Nephron progenitor cell (in vitro differentiated cells): ENCODE results near the gene PUM1.

ENCODE experiments used
- DNase-seq: peaks from one replicate; pipeline ENCODE4 v3.0.0; 2021
- H3K27ac Mint-ChIP-seq: 2 replicates; pipeline ENCODE4 v1.8.0; 2021; ENCODE audit warnings: mild to moderate bottlenecking, moderate library complexity, mixed read lengths
- H3K27me3 Mint-ChIP-seq: 2 replicates; pipeline ENCODE4 v1.8.0; 2021; ENCODE audit warnings: mild to moderate bottlenecking, low read depth, mixed read lengths; ENCODE audit not compliant: poor library complexity
- H3K36me3 Mint-ChIP-seq: 2 replicates; pipeline ENCODE4 v1.8.0; 2021; ENCODE audit warnings: low read depth, mixed read lengths
- H3K4me1 Mint-ChIP-seq: 2 replicates; pipeline ENCODE4 v1.8.0; 2021; ENCODE audit warnings: mixed read lengths
- H3K4me3 Mint-ChIP-seq: 2 replicates; pipeline ENCODE4 v1.8.0; 2021; ENCODE audit warnings: mild to moderate bottlenecking, moderate library complexity, mixed read lengths
- H3K9me3 Mint-ChIP-seq: 2 replicates; pipeline ENCODE4 v1.8.0; 2021; ENCODE audit warnings: mild to moderate bottlenecking, moderate library complexity, mixed read lengths
- CTCF ChIP-seq: fragments of 200-600 bp; sonication (generic); IDR thresholded peaks from 2 replicates; pipeline ENCODE4 v1.5.0; 2021; ENCODE audit warnings: antibody characterized with exemption

PUM1 gene

DNA sequence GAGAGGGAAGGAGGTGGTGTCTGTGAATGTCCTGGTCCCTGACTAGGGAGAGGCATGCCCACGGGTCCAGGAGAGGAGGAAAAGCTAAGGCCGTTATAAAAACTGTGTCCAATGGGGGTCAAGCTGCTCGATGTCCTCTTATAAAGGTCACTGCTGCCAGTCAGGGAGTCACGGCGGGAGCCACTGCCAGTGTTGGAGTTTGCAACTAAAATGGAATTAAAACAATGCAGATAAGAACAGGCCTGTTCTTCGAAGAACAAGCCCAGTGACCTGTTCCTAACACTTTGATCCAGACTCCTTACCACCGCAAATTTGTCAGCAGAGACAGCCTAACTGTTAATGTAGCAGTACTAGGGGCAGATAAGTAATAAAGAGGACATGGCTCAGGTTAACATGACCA is 100.8 kb downstream of the PUM1 start:
- no peak for TF ChIP-seq CTCF
- peak overlapping the region; percentile 80 for H3K27ac Mint-ChIP-seq
- no peak for DNase-seq
- H3K4me3 Mint-ChIP-seq: no peak overlapping the region
- peaks cover 93% of the 10 kb centered on the region for H3K36me3 Mint-ChIP-seq
- H3K9me3 Mint-ChIP-seq: no peaks in the 10 kb centered on the region
- peaks cover 5% of the 10 kb centered on the region for H3K4me1 Mint-ChIP-seq
- no peaks in the 10 kb centered on the region for H3K27me3 Mint-ChIP-seq

GRCh38 chr1:30962609-30963508 is 102.7 kb downstream of the PUM1 start:
- Mint-ChIP-seq H3K4me1 (peaks cover 5% of the 10 kb centered on the region), H3K36me3 (peaks cover 93% of the 10 kb centered on the region), H3K27ac (peak overlapping the region; percentile 20)

DNA sequence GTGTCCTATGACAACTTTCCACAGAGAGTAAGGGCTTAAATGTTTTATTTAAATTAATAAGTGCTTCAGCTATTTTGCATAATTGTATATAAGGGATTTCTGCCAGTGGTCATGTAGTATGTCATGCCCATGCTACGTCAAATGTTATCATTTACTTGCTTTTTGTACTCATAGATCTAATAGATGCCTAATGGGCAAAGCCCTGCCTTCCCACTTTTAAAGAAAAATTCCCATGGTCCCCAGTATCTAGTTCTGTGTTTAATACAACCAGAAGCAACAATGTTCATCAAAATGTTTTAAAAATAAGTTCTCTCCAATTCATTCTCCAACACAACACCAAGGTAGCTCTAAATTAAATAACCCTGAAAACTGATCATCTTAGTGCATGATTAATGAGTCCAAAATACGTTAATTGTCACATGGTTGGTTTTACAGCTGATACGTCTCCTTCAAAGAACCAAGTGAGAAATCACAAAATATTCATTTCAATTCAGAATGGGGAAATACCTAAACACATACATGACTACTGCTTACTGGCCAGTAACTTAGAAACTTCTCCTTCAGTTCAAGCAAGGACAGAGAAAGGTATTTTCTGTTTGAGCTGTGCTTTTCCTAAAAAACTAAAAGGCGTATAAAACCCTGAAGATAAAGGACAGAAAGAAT is 107.8 kb downstream of the PUM1 start:
- H3K4me3 Mint-ChIP-seq: no peak overlapping the region
- no peak for DNase-seq
- H3K4me1 Mint-ChIP-seq: no peaks in the 10 kb centered on the region
- TF ChIP-seq CTCF: no peak
- H3K27ac Mint-ChIP-seq: no peak overlapping the region
- no peaks in the 10 kb centered on the region for H3K9me3 Mint-ChIP-seq
- peaks cover 93% of the 10 kb centered on the region for H3K36me3 Mint-ChIP-seq
- no peaks in the 10 kb centered on the region for H3K27me3 Mint-ChIP-seq

More at GRCh38 chr1:30962609-30963508, 102.7 kb downstream of the PUM1 start:
- Mint-ChIP-seq H3K27me3 (no peaks in the 10 kb centered on the region), H3K9me3 (no peaks in the 10 kb centered on the region), H3K4me3 (no peak overlapping the region)
- DNase-seq: no peak
- TF ChIP-seq CTCF: no peak

- Mint-ChIP-seq H3K9me3 (no peaks in the 10 kb centered on the region), H3K36me3 (peaks cover 97% of the 10 kb centered on the region), H3K4me1 (no peaks in the 10 kb centered on the region), H3K4me3 (no peak overlapping the region), H3K27ac (no peak overlapping the region), H3K27me3 (no peaks in the 10 kb centered on the region)
- no peak for TF ChIP-seq CTCF
- no peak for DNase-seq
Observed at GRCh38 chr1:30955448-30956015, 110.0 kb downstream of the PUM1 start.

GRCh38 chr1:30953685-30954084 is 111.8 kb downstream of the PUM1 start:
- Mint-ChIP-seq H3K4me3 (no peak overlapping the region), H3K27me3 (no peaks in the 10 kb centered on the region), H3K36me3 (peaks cover 94% of the 10 kb centered on the region)

More at GRCh38 chr1:30953685-30954084, 111.8 kb downstream of the PUM1 start:
- no peak for DNase-seq
- no peak for TF ChIP-seq CTCF
- Mint-ChIP-seq H3K27ac (no peak overlapping the region), H3K4me1 (no peaks in the 10 kb centered on the region), H3K9me3 (no peaks in the 10 kb centered on the region)
